Measurements from ENCODE around the gene CCDC39.
"Not testable (repeated sequence)": the region's sequence is repeated elsewhere in the genome, so short reads cannot be mapped to it uniquely, and the experiment has no call there.

Gene CCDC39

DNA sequence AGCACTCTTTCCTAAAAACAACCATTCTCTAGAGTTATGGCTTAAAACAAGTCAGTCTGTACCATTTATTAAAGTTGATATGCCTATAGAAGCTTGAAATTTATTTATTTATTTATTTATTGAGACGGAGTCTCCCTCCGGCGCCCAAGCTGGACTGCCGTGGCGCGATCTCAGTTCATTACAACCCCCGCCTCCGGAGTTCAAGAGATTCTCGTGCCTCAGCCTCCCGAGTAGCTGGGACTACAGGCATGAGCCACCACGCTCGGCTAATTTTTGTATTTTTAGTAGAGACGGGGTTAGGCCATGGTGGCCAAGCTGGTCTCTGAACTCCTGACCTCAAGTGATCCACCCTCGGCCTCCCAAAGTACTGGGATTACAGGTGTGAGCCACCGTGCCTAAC is 78.8 kb downstream of the CCDC39 start:
- H3K4me2 ChIP-seq: no peak overlapping the region
- H3K4me3 ChIP-seq: no peak overlapping the region
- no peak overlapping the region for H3K27ac ChIP-seq
- no peak overlapping the region for H3K9ac ChIP-seq
- TF ChIP-seq Cebpa-rat (IDR thresholded peaks at IDR 0.05): no peak
- no peaks in the 10 kb centered on the region for H3K9me3 ChIP-seq
- peaks cover 18% of the 10 kb centered on the region for H3K36me3 ChIP-seq
- H4K20me1 ChIP-seq: no peaks in the 10 kb centered on the region
- no peaks in the 10 kb centered on the region for H3K27me3 ChIP-seq
- H3K4me1 ChIP-seq: peaks cover 17% of the 10 kb centered on the region

DNA sequence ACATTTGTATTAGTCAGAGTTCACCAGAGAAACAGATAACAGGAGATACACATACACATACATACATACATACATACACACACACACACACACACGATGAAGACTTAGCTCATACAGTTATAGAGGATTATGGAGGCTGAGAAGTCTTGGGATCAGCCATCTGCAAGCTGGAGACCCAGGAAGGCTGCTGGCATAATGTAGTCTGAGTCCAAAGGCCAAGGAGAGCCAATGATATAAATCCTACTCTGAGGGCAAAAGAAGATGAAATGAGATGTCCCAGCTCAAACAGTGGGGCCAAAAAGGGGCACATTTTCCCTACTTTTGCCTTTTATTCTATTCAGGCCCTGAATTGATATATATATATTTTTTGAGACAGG is 83.7 kb downstream of the CCDC39 start:
- Histone ChIP-seq H3K9me3 (no peaks in the 10 kb centered on the region), H3K4me2 (no peak overlapping the region), H3K4me3 (no peak overlapping the region), H3K36me3 (no peaks in the 10 kb centered on the region), H4K20me1 (no peaks in the 10 kb centered on the region), H3K4me1 (no peaks in the 10 kb centered on the region), H3K9ac (no peak overlapping the region), H3K27ac (no peak overlapping the region), H3K27me3 (no peaks in the 10 kb centered on the region)
- TF ChIP-seq Cebpa-rat (IDR thresholded peaks at IDR 0.05): no peak

DNA sequence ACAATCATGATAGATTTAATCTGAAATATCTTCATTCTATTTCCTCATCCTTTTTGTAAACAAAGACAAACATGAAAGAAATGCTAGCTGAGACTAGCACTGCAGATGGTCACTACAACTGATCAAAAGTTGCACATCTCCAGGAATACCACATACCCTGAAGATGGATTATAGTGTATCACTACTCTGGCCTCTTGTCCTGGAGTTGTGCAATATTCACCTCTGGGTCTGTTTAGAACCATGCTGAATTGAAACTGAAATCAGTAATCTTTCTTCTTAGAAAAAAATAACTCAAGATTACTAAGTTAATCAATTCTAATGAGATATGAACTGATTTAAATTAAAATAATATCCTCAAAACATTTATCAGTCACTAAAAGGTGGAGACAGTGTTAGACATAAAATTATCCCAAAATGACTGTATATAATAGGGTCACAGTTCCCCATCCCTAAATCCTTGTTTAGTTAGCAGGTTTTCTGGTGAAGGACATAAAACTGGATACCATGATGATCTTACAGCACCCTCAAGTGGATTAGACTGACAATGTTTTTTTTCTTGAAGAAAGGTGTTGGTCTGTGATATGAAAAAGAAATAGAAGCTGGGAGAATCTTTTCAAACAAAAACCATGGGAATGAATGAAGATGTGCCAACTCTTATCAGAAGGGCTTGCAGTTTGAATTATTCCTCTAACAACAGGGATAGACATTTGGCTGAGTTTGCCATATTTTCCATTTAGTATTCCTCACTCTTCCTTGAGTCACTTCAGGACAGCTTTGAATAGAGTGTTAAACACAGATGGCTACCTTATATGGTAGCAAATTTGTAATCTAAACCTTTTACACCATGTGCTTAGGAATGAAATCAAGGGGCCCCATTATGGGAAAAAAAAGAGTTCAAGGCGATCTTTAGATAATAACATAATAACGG is 84.4 kb downstream of the CCDC39 start:
- Histone ChIP-seq H3K4me1 (no peaks in the 10 kb centered on the region), H3K9me3 (no peaks in the 10 kb centered on the region), H3K27ac (no peak overlapping the region), H3K27me3 (no peaks in the 10 kb centered on the region), H3K4me2 (no peak overlapping the region), H3K4me3 (no peak overlapping the region), H3K9ac (no peak overlapping the region), H3K36me3 (no peaks in the 10 kb centered on the region), H4K20me1 (no peaks in the 10 kb centered on the region)
- TF ChIP-seq Cebpa-rat (IDR thresholded peaks at IDR 0.05): no peak

DNA sequence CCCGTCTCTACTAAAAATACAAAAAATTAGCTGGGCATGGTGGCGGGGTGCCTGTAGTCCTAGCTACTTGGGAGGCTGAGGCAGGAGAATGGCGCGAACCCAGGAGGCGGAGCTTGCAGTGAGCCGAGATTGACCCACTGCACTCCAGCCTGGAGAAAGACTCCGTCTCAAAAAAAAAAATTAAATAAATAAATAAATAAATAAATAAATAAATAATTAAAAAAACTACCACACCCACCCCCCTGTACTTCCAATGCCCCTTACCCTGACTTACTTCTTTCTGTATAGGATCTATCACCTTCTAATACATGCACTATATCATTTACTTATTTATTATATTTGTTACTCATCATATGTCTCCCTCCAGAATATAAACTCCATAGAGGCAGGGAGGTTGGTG is 85.7 kb downstream of the CCDC39 start:
- H3K27me3 ChIP-seq, H3K4me3 ChIP-seq, H3K4me1 ChIP-seq, H3K9ac ChIP-seq, H3K27ac ChIP-seq, H3K36me3 ChIP-seq, H4K20me1 ChIP-seq, H3K9me3 ChIP-seq, H3K4me2 ChIP-seq: not testable (repeated sequence)

DNA sequence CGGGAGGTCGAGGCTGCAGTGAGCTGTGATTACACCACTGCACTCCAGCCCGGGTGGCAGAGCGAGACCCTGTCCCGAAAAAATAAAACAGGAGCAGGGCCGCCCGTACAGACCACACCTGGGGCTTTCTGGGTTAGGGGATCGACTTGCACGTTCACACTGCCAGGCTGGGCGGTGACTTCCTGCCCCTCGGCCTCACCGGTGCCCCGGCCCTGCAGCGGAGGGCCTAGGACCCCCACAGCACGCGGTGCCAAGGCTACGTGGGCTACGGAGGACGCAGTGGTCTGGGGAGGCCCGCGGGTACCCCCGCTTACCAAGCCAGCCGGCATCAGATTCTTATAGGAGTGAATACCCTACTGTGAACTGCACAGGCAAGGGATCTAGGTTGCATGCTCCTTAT is 88.9 kb downstream of the CCDC39 start:
- Histone ChIP-seq H4K20me1 (no peaks in the 10 kb centered on the region), H3K27ac (no peak overlapping the region), H3K9me3 (no peaks in the 10 kb centered on the region), H3K4me1 (no peaks in the 10 kb centered on the region), H3K4me3 (no peak overlapping the region), H3K36me3 (no peaks in the 10 kb centered on the region), H3K27me3 (no peaks in the 10 kb centered on the region), H3K9ac (no peak overlapping the region), H3K4me2 (no peak overlapping the region)
- TF ChIP-seq Cebpa-rat (IDR thresholded peaks at IDR 0.05): no peak

DNA sequence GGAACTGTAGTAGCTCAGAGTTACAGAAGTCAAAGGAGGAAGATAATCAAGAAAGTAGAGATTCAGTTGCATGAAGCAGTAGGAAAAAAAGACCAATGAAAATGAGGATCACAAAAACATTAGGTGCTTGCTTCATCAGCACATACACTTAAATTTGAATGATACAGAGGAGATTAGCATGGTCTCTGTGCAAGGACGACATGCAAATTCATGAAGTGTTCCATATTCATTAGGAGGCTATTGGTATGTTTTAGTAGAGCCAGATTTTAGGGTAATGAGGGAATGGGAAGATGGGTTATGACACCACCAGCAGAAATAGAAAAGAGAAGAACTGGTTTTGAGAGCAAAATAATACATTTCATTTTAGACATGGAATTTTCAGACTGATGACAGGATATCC is 98.4 kb downstream of the CCDC39 start:
- no peaks in the 10 kb centered on the region for H3K4me1 ChIP-seq
- H3K9me3 ChIP-seq: no peaks in the 10 kb centered on the region
- H3K9ac ChIP-seq: no peak overlapping the region
- no peak overlapping the region for H3K4me3 ChIP-seq
- no peak overlapping the region for H3K27ac ChIP-seq
- no peak overlapping the region for H3K4me2 ChIP-seq
- H3K27me3 ChIP-seq: no peaks in the 10 kb centered on the region
- no peaks in the 10 kb centered on the region for H4K20me1 ChIP-seq
- no peak for TF ChIP-seq Cebpa-rat (IDR thresholded peaks at IDR 0.05)
- H3K36me3 ChIP-seq: no peaks in the 10 kb centered on the region

DNA sequence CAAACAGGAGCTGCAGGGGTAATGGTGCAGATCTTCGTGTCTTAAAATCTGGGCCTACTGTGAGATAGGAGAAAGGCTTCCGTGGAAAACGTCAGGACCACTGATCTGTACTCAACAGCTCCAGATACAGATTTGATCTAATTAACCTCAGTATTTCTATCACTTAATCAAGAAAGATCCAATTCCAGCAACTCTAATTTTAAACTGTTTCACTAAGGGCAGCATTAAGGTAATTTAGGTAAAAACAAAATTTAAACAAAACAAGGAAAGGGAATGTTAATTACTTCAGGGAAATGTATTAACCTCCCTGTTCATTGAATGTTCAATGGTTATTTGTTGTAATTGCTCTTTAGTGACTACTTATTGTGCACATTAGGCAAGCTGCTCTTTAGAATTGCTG is 103.7 kb downstream of the CCDC39 start:
- Histone ChIP-seq H3K4me1 (no peaks in the 10 kb centered on the region), H3K27ac (no peak overlapping the region), H3K9me3 (no peaks in the 10 kb centered on the region), H3K4me3 (no peak overlapping the region), H3K9ac (no peak overlapping the region), H3K36me3 (no peaks in the 10 kb centered on the region), H3K4me2 (no peak overlapping the region), H4K20me1 (no peaks in the 10 kb centered on the region), H3K27me3 (no peaks in the 10 kb centered on the region)
- no peak for TF ChIP-seq Cebpa-rat (IDR thresholded peaks at IDR 0.05)

DNA sequence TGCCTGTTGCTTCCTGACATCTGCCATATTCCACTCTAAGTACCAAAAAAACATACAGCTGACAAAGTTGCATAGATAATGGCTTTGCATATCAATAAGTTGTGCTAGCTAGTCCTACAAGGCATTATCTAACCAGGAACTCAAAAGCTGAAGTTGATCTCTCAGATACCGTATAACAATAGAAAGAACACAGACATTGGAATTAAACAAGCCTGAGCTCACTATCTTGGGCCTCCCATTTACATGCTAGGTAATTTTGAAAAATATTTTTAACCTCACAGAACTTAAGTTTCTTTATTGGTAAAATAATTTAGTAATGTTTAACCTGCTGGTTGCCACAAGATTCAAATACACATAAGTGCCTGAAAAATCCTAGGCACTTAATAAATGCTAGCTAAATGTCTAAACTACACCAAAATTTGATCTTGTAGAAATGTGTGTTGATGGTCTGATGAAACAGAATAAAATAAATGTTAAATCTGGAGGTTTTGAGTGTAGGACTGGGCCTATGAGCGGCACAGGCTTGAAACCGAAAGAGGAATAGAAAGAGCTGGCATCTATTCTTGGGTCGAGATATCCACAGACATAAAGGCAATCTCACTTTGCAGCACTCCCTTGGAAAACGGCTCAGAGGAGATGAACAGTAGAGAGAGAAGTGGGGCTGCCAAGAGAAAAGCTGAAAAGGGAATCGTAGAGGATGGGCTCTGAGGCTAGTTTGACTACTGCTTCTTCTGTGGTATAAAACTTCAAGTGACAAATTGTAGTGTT is 107.3 kb downstream of the CCDC39 start:
- no peak for TF ChIP-seq Cebpa-rat (IDR thresholded peaks at IDR 0.05)
- no peaks in the 10 kb centered on the region for H3K4me1 ChIP-seq
- no peaks in the 10 kb centered on the region for H3K27me3 ChIP-seq
- no peak overlapping the region for H3K4me3 ChIP-seq
- H3K36me3 ChIP-seq: no peaks in the 10 kb centered on the region
- H4K20me1 ChIP-seq: no peaks in the 10 kb centered on the region
- no peaks in the 10 kb centered on the region for H3K9me3 ChIP-seq
- no peak overlapping the region for H3K9ac ChIP-seq
- H3K27ac ChIP-seq: no peak overlapping the region
- no peak overlapping the region for H3K4me2 ChIP-seq

DNA sequence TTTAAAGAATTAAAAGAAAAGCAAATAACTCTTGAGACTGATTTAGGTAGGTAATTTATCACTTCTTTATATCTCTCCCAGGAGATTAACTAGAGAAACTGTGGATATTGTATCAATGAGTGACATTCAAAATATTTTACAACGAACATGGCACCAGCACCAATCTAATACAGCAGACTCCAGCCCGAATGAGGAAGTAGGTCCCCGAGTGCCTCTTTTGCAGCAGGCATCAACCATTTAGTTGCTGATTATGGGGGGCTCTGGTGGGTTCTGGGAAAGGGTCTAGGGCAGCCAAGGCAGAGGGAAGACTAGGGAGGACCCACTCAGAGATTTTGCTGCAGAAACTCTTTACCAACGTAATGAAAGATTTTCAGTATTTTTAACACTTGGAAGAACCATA is 109.1 kb downstream of the CCDC39 start:
- no peak for TF ChIP-seq Cebpa-rat (IDR thresholded peaks at IDR 0.05)
- H3K4me1 ChIP-seq: no peaks in the 10 kb centered on the region
- H3K4me2 ChIP-seq: no peak overlapping the region
- no peaks in the 10 kb centered on the region for H3K27me3 ChIP-seq
- no peaks in the 10 kb centered on the region for H4K20me1 ChIP-seq
- no peak overlapping the region for H3K9ac ChIP-seq
- no peaks in the 10 kb centered on the region for H3K9me3 ChIP-seq
- no peaks in the 10 kb centered on the region for H3K36me3 ChIP-seq
- H3K27ac ChIP-seq: no peak overlapping the region
- no peak overlapping the region for H3K4me3 ChIP-seq

DNA sequence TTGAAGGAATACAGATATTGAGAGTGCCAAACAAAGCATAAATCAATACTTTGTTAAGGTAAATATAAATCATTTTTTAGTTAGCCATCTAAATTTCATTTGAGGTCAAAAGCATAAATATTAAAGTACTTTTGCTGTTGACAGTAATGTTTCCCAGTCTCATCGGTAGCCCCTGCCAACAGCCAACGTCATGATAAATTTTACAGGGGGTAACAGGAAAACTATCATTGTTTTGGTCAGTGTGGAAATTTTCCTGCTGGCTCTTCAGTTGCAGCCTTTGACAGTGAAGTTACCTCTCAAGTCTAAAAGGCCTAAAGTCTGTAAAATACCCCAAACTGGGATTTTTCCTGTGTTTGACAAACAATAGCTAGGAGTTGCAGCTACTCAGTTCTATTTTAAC is 114.6 kb downstream of the CCDC39 start:
- H3K4me2 ChIP-seq: no peak overlapping the region
- peaks cover 4% of the 10 kb centered on the region; the same call in 1 of the 2 replicates for H3K9me3 ChIP-seq
- H3K9ac ChIP-seq: no peak overlapping the region
- no peaks in the 10 kb centered on the region for H4K20me1 ChIP-seq
- TF ChIP-seq Cebpa-rat (IDR thresholded peaks at IDR 0.05): no peak
- no peaks in the 10 kb centered on the region for H3K36me3 ChIP-seq
- no peaks in the 10 kb centered on the region for H3K27me3 ChIP-seq
- H3K4me3 ChIP-seq: no peak overlapping the region
- no peaks in the 10 kb centered on the region for H3K4me1 ChIP-seq
- no peak overlapping the region for H3K27ac ChIP-seq
